ENCODE data around the gene PRR12. TPM values are rescaled to one million over a fixed set of nuclear protein-coding genes. Genes with fewer than 3 reads are reported as not detected.

PRR12 gene
- total and polyA plus RNA-seq, 4 donors = 0.86 to 3.5 (median 2.8) TPM

DNA sequence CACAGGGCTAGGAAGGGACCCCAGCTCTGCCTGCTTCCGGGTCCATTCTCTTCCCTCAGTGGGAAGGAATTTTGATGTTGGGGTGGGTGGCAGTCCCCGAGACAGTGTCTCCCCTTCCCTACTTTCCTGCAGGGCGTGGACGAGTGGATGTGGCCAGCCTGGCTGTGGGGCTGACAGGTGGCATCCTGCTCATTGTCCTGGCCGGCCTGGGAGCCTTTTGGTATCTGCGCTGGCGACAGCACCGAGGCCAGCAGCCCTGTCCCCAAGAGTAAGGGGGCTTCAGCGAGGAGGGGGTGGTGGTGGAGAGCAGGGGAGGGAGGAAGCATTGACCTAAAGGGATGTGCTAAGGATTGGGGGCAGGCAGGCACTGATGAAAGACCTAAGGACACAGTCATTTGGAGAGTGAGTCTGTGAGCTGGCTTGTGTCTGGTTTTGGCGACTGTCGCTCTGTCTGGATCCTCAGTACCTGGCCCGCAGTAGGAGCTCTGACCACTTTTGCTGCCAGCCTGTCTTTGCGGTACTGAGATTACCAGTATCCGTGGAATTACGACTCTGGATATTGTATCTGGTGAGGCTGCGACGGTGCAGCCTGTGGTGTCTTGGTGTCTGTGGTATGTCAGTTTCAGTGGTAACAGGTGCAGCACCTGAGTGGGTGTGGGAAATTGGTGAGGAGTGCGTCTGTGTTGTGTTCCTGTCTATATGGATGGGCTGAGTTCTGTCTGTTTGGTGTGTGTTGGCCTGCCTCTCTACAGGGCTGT lies 2.4 kb upstream of the PRR12 start:
- WGBS = 89% methylated on average over 18 of the region's 18 CpGs
- no peak overlapping the region for H3K4me3 ChIP-seq (ENCODE audit: low read depth in 1 of 3, low read length in 3 of 3)
- DNase-seq (ENCODE audit: low spot score) = no peak
- TF ChIP-seq GABPA (IDR thresholded peaks at IDR 0.05 in 1 of 2, conservative IDR thresholded peaks at IDR 0.05 in 1 of 2) = no peak
- TF ChIP-seq FOXA2 (IDR thresholded peaks at IDR 0.05) = no peak
- no peak for TF ChIP-seq MAX (IDR thresholded peaks at IDR 0.05)
- TF ChIP-seq REST (IDR thresholded peaks at IDR 0.05) = no peak
- H3K36me3 ChIP-seq (ENCODE audit: control insufficient read depth in 4 of 4, insufficient read depth in 3 of 4, low read depth in 1 of 4, low read length in 3 of 4) = no peaks in the 10 kb centered on the region
- H3K27ac ChIP-seq (ENCODE audit: low read depth in 1 of 2, low read length in 2 of 2) = no peak overlapping the region
- peaks cover 0 to 21% (median 15%) of the 10 kb centered on the region in 4 donors for H3K4me1 ChIP-seq (ENCODE audit: control insufficient read depth in 4 of 4, insufficient read depth in 4 of 4, low read length in 3 of 4)
- no peaks in the 10 kb centered on the region for H3K9me3 ChIP-seq (ENCODE audit: control insufficient read depth in 4 of 4, low read length in 3 of 4)
- no peaks in the 10 kb centered on the region for H3K27me3 ChIP-seq (ENCODE audit: control insufficient read depth in 4 of 4, insufficient read depth in 4 of 4, low read length in 3 of 4)
- no peak overlapping the region for H3K9ac ChIP-seq (ENCODE audit: low read depth in 1 of 2, low read length in 2 of 2)

DNA sequence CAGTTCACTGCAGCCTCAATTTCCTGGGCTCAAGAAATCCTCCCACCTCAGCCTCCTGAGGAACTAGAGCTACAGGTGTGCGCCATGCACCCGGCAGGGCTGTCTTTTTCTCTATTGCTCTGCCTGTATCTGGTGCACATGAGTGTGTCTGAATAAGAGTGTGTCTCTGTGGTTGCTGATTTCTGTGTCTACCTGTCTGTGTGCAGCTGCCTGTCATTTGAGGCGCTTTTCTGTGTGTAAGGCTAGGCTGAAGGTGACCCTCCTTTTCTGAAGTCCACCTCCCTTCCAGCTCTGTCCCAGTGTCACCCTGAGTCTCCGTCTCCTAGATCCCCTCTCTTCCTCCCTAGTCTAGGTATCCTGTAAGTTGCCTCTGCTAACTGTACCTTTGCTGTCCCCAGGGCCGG lies 1.5 kb upstream of the PRR12 start:
- 54% methylated on average over 5 of the region's 5 CpGs for WGBS
- peak overlapping the region in 1 of 3 donors; percentile 95 for H3K4me3 ChIP-seq (ENCODE audit: low read depth in 1 of 3, low read length in 3 of 3)

GRCh38 chr19:49590071-49590970 lies 661 bp upstream of the PRR12 start:
- H3K9me3 ChIP-seq (ENCODE audit: control insufficient read depth in 4 of 4, low read length in 3 of 4) = no peaks in the 10 kb centered on the region
- DNase-seq (ENCODE audit: low spot score) = peak; percentile 97
- peaks cover 0 to 9% (median 3%) of the 10 kb centered on the region in 4 donors for H3K36me3 ChIP-seq (ENCODE audit: control insufficient read depth in 4 of 4, insufficient read depth in 3 of 4, low read depth in 1 of 4, low read length in 3 of 4)
- H3K4me3 ChIP-seq (ENCODE audit: low read depth in 1 of 3, low read length in 3 of 3) = peak overlapping the region; percentile 87 to 95 (median 95)
- H3K4me1 ChIP-seq (ENCODE audit: control insufficient read depth in 4 of 4, insufficient read depth in 4 of 4, low read length in 3 of 4) = peaks cover 0 to 21% (median 15%) of the 10 kb centered on the region in 4 donors
- H3K9ac ChIP-seq (ENCODE audit: low read depth in 1 of 2, low read length in 2 of 2) = peak overlapping the region; percentile 49 to 75
- H3K27ac ChIP-seq (ENCODE audit: low read depth in 1 of 2, low read length in 2 of 2) = peak overlapping the region; percentile 89 to 93
- under 1% methylated on average over 58 of the region's 58 CpGs for WGBS
- H3K27me3 ChIP-seq (ENCODE audit: control insufficient read depth in 4 of 4, insufficient read depth in 4 of 4, low read length in 3 of 4) = no peaks in the 10 kb centered on the region
- TF ChIP-seq EGR1 (IDR thresholded peaks at IDR 0.05; ENCODE audit: low read depth in 2 of 2) (peak; percentile 91), RAD21 (IDR thresholded peaks at IDR 0.05) (no peak), FOXA1 (IDR thresholded peaks at IDR 0.05) (no peak), REST (IDR thresholded peaks at IDR 0.05) (no peak), JUND (IDR thresholded peaks at IDR 0.05) (no peak), NR2F2 (IDR thresholded peaks at IDR 0.05) (peak; percentile 68), RXRA (IDR thresholded peaks at IDR 0.05) (peak in 1 of 2 donors; percentile 13), GABPA (IDR thresholded peaks at IDR 0.05 in 1 of 2, conservative IDR thresholded peaks at IDR 0.05 in 1 of 2) (peak in 1 of 2 donors; percentile 28), TAF1 (conservative IDR thresholded peaks at IDR 0.05) (peak; percentile 84), HNF4A (conservative IDR thresholded peaks at IDR 0.05) (peak in 1 of 2 donors; percentile 9), YY1 (IDR thresholded peaks at IDR 0.05) (peak; percentile 60), FOXA2 (IDR thresholded peaks at IDR 0.05) (no peak), CTCF (IDR thresholded peaks at IDR 0.05; ENCODE audit: low read depth, low read length, missing input control) (peak; percentile 20)
- TF ChIP-seq, protein P1, sequence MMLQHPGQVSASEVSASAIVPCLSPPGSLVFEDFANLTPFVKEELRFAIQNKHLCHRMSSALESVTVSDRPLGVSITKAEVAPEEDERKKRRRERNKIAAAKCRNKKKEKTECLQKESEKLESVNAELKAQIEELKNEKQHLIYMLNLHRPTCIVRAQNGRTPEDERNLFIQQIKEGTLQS (IDR thresholded peaks at IDR 0.05) = no peak

More for the DNA sequence above, 1.5 kb upstream of the PRR12 start:
- H3K4me1 ChIP-seq (ENCODE audit: control insufficient read depth in 4 of 4, insufficient read depth in 4 of 4, low read length in 3 of 4) = peaks cover 0 to 21% (median 15%) of the 10 kb centered on the region in 4 donors
- H3K27me3 ChIP-seq (ENCODE audit: control insufficient read depth in 4 of 4, insufficient read depth in 4 of 4, low read length in 3 of 4) = no peaks in the 10 kb centered on the region
- H3K27ac ChIP-seq (ENCODE audit: low read depth in 1 of 2, low read length in 2 of 2) = no peak overlapping the region
- H3K9me3 ChIP-seq (ENCODE audit: control insufficient read depth in 4 of 4, low read length in 3 of 4) = no peaks in the 10 kb centered on the region
- DNase-seq (ENCODE audit: low spot score) = no peak
- no peak overlapping the region for H3K9ac ChIP-seq (ENCODE audit: low read depth in 1 of 2, low read length in 2 of 2)
- TF ChIP-seq YY1 (IDR thresholded peaks at IDR 0.05) = no peak
- H3K36me3 ChIP-seq (ENCODE audit: control insufficient read depth in 4 of 4, insufficient read depth in 3 of 4, low read depth in 1 of 4, low read length in 3 of 4) = peaks cover 0 to 5% (median 2%) of the 10 kb centered on the region in 4 donors

All from liver (tissue), 9 donors.